GM19468 (cell line): Measurements from ENCODE around the gene GJB1.
"Not testable (repeated sequence)": the region's sequence is repeated elsewhere in the genome, so short reads cannot be mapped to it uniquely, and the experiment has no call there.

Experiments used
- ATAC-seq: cut with Tn5 transposase; IDR thresholded peaks from one replicate; pipeline ENCODE4 v1.9.1; 2021; ENCODE audit warnings: mild to moderate bottlenecking, moderate library complexity, moderate number of reproducible peaks; ENCODE audit not compliant: unreplicated experiment; ENCODE audit errors: extremely low read depth

The GJB1 gene

GRCh38 chrX:71253253-71254091, 30.4 kb downstream of the GJB1 start:
- no peak for ATAC-seq

DNA sequence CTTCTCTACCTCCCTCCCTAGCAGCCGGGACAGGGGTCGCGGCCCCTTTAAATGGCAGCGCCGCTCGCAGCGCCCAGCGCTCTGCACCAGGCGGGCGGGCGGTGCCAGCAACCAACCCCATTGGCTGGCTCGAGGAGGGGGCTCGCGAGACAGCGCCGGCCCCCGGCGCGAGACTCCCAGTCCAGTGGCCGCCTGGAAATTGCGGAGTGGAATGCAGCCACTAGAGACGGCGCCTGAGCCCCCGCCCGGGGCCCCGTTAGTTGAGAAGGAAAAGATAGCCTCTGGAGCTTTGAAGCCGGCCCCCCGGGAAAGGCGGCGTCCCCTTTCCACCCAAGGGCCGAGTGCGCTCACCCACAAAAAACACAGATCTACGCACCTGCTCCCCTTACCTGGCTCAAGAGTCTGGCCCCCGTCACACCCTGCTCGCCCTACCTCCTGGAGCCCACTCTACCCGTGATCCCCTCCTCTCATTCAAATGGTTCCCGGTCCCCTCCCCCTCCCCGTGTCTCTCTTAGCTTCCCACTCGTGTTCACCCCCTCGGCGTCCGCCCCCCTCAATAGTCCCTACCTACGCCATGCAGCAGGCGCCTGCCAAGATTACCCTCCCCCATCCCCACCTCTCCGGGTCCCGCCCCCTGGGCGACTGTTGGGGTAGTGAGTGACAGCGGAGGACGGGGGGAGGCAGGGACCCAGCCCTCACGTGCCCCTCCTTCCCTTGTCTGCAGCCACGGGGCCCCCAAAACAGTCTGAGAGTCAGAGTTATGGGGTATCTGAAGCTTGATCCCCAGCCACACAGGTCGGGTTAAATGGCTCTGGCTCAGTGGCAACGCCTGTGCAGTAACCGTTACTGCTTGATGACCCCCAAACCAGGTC, 31.3 kb downstream of the GJB1 start, which contains the start of gene ZMYM3:
ZMYM3 (minus strand) TSS at position 49 of the 872 bp plus-strand sequence. CDS start 885 bp downstream, outside the sequence.
- ATAC-seq: peak; percentile 82

GRCh38 chrX:71256051-71256450, 33.0 kb downstream of the GJB1 start:
- no peak for ATAC-seq

GRCh38 chrX:71256856-71257255, 33.8 kb downstream of the GJB1 start:
- ATAC-seq: no peak

- ATAC-seq: not testable (repeated sequence)
These were observed 45.6 kb downstream of the GJB1 start for GRCh38 chrX:71268624-71269023.

GRCh38 chrX:71269801-71270395, 46.9 kb downstream of the GJB1 start:
- no peak for ATAC-seq

DNA sequence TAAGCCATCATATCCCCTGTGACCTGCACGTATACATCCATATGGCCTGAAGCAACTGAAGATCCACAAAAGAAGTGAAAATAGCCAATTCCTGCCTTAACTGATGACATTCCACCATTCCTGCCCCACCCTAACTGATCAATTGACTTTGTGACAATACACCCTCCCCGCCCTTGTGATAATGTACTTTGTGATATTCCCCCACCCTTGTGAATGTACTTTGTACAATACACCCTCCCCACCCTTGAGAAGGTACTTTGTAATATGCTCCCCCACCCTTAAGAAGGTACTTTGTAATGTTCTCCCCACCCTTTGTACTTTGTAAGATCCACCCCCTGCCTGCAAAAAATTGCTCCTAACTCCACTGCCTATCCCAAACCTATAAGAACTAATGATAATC, 49.3 kb downstream of the GJB1 start:
- not testable (repeated sequence) for ATAC-seq
